Prostate gland (tissue), 2 donors: Measurements from ENCODE around the gene ERC2.

Experiments used
- CTCF ChIP-seq, 4 experiments: fragments of 200-600 bp in 2 of 4; fragments of 450-650 bp in 2 of 4; sonication (generic) in 2 of 4; IDR thresholded peaks; 1 replicate in 3 of 4; 2 replicates in 1 of 4; pipeline ENCODE4 v1.5.1; 2016 to 2019; ENCODE audit warnings: antibody characterized with exemption in 4 of 4, mild to moderate bottlenecking in 2 of 4, moderate library complexity in 2 of 4
- POLR2AphosphoS5 ChIP-seq: sonication (generic); formaldehyde crosslinking; IDR thresholded peaks from one replicate; pipeline ENCODE4 v1.6.1; 2017; ENCODE audit warnings: antibody characterized with exemption

GRCh38 chr3:55469957-55470526, 998.2 kb downstream of the ERC2 start:
- no peak for TF ChIP-seq CTCF (IDR thresholded peaks at IDR 0.05)
- no peak for TF ChIP-seq POLR2AphosphoS5
